Ascending aorta (tissue), 2 donors: ENCODE data around the gene ADD1. TPM values are rescaled to one million over a fixed set of nuclear protein-coding genes. Genes with fewer than 3 reads are reported as not detected.
A peak's percentile ranks its signal among the peaks of the same experiment; 100 is the strongest.

Experiments used
- DNase-seq, 2 donors: peaks; one replicate each; pipeline ENCODE4 v3.0.0-alpha.2; 2019; ENCODE audit warnings: low spot score in 2 of 2
- H3K27ac ChIP-seq, 2 donors: fragments of 200-600 bp; sonication (generic); one replicate each; pipeline ENCODE4 v1.5.1; 2016 to 2017; ENCODE audit warnings: mild to moderate bottlenecking in 1 of 2
- H3K27me3 ChIP-seq: fragments of 200-600 bp; sonication (generic); one replicate; pipeline ENCODE4 v1.5.1; 2017
- H3K36me3 ChIP-seq, 2 donors: fragments of 200-600 bp; sonication (generic); one replicate each; pipeline ENCODE4 v1.5.1; 2016
- H3K4me1 ChIP-seq, 2 donors: fragments of 200-600 bp; sonication (generic); one replicate each; pipeline ENCODE4 v1.5.1; 2016 to 2017; ENCODE audit warnings: mild to moderate bottlenecking in 1 of 2
- H3K4me3 ChIP-seq, 2 donors: fragments of 200-600 bp; sonication (generic); one replicate each; pipeline ENCODE4 v1.5.1; 2016 to 2017; ENCODE audit warnings: mild to moderate bottlenecking in 1 of 2
- H3K9me3 ChIP-seq, 2 donors: fragments of 200-600 bp; sonication (generic); one replicate each; pipeline ENCODE4 v1.5.1; 2016
- intact Hi-C: fragments of 100-400 bp; cut with DNase I; formaldehyde crosslinking; loops from one replicate; pipeline ENCODE4 v1.15.1; 2023
- total RNA-seq: library from RNA; depleted of rRNA; stranded (reverse); fragments of >200 nt; gene quantifications from one replicate; pipeline ENCODE4 v1.1.0, GENCODE V29; 2016
- TF ChIP-seq, protein P1 (sequence below), 3 experiments: fragments of 200-600 bp in 2 of 3; fragments of 450-650 bp in 1 of 3; sonication (generic) in 2 of 3; IDR thresholded peaks; one replicate each; pipeline ENCODE4 v1.5.1; 2016 to 2019; ENCODE audit warnings: antibody characterized with exemption in 3 of 3, mild to moderate bottlenecking in 1 of 3, moderate library complexity in 1 of 3

Gene ADD1
- total RNA-seq, 1 donor from 2014 or later: 261 TPM

GRCh38 chr4:2930135-2930757, 86.6 kb downstream of the ADD1 start:
- Histone ChIP-seq H3K4me1 (peaks cover 0 to 6% of the 10 kb centered on the region in 2 donors), H3K27me3 (no peaks in the 10 kb centered on the region), H3K4me3 (no peak overlapping the region), H3K27ac (peak overlapping the region in 1 of 2 donors; percentile 54), H3K36me3 (peaks cover 45 to 66% of the 10 kb centered on the region in 2 donors), H3K9me3 (no peaks in the 10 kb centered on the region)
- no peak for DNase-seq
- intact Hi-C loops: loop anchor here (10.0 kb wide), 1 partner anchor 465 kb away; the partner anchor contains the start of gene RNF4
- TF ChIP-seq, protein P1, sequence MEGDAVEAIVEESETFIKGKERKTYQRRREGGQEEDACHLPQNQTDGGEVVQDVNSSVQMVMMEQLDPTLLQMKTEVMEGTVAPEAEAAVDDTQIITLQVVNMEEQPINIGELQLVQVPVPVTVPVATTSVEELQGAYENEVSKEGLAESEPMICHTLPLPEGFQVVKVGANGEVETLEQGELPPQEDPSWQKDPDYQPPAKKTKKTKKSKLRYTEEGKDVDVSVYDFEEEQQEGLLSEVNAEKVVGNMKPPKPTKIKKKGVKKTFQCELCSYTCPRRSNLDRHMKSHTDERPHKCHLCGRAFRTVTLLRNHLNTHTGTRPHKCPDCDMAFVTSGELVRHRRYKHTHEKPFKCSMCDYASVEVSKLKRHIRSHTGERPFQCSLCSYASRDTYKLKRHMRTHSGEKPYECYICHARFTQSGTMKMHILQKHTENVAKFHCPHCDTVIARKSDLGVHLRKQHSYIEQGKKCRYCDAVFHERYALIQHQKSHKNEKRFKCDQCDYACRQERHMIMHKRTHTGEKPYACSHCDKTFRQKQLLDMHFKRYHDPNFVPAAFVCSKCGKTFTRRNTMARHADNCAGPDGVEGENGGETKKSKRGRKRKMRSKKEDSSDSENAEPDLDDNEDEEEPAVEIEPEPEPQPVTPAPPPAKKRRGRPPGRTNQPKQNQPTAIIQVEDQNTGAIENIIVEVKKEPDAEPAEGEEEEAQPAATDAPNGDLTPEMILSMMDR (IDR thresholded peaks at IDR 0.05): no peak

DNA sequence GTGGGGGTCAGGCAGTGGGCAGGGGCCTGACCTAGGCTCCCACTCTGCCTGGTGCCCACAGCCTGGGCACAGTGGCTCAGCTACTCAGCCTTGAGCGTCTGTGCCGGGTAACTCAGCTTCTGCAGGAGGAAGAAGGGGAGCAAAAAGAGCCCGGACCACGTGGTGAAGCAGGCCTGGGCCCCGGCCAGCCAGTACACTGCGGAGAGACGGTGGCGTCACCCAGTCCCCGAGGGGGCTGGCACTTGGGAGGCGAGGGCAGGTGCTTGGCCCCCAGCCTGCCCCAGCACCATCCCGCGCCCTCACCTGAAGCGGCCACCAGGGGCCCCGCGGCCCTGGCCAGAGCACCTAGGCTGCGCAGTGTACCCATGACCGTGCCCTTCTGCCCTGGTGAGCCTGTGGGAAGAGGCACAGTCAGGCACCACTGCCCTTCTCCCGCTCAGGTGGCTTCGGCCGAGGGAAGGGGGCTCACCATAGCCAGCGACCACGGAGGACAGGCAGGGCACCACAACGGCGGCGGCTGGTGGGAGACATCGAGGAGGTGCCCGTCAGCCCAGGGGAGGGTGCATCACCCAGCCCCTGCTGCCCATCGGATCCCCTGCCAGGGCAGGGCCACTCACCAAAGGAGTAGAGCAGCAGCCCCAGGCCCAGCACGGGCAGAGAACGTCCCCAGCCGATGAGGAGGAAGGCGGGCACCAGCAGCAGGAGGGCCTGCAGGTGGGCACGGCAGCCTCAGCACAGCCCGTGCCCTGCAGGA, 87.3 kb downstream of the ADD1 start:
- DNase-seq: no peak
- no peaks in the 10 kb centered on the region for H3K27me3 ChIP-seq

DNA sequence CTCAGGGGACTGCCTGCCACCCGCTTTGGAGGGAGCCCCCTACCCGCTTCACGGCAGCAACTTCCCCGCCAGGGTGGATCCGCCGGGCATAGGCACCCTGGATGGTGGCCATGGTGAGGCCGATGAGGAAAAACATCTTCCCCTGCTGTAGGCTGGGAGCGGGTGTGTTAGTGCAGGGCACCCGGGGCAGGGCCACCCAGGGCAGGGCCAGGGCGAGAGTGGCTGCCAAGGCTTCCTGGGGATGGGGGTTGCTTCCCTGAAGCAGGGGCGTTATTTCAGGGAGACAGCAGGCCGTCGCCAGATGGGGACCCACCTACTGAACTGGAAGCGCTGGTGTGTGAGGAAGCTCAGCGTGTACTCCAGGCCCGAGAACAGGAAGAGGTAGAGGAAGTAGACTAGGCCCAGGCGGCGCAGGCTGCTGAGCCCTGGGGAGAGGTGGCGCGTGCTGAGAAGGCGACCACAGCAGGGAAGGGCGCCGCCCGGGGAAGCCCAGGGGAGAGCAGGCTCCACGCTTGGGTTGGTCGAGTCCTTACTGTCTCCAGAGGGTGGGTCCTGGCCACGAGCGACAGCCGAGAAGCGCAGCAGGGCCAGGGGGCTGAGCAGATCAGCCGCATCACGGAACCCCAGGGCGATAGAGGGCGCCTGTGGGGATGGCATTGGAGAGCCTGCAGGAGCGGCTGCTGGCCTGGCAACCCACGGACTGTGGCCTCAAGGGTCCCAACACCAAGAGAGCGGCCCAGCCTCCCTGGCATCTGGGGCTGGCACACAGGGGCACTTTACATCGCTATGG, 88.1 kb downstream of the ADD1 start:
- intact Hi-C loops: loop anchor here (10.0 kb wide), 1 partner anchor 467 kb away; the partner anchor contains the start of gene RNF4
- Histone ChIP-seq H3K4me3 (no peak overlapping the region), H3K36me3 (peaks cover 33 to 52% of the 10 kb centered on the region in 2 donors), H3K9me3 (no peaks in the 10 kb centered on the region), H3K27ac (peak overlapping the region; percentile 77 to 79), H3K4me1 (peaks cover 0 to 17% of the 10 kb centered on the region in 2 donors), H3K27me3 (no peaks in the 10 kb centered on the region)
- TF ChIP-seq, protein P1 (IDR thresholded peaks at IDR 0.05): no peak
- peak in 1 of 2 donors; percentile 79 for DNase-seq

More for the DNA sequence above, 87.3 kb downstream of the ADD1 start:
- no peaks in the 10 kb centered on the region for H3K9me3 ChIP-seq
- H3K4me1 ChIP-seq: peaks cover 0 to 13% of the 10 kb centered on the region in 2 donors
- H3K27ac ChIP-seq: peak overlapping the region; percentile 54 to 79
- no peak overlapping the region for H3K4me3 ChIP-seq
- peaks cover 41 to 59% of the 10 kb centered on the region in 2 donors for H3K36me3 ChIP-seq
- TF ChIP-seq, protein P1 (IDR thresholded peaks at IDR 0.05): no peak
- intact Hi-C loops: loop anchor here (10.0 kb wide), 1 partner anchor 466 kb away; the partner anchor contains the start of gene RNF4

- intact Hi-C loops: loop anchor here (10.0 kb wide), 1 partner anchor 468 kb away; the partner anchor contains the start of gene RNF4
- Histone ChIP-seq H3K9me3 (no peaks in the 10 kb centered on the region), H3K36me3 (peaks cover 26 to 48% of the 10 kb centered on the region in 2 donors), H3K4me1 (peaks cover 0 to 20% of the 10 kb centered on the region in 2 donors), H3K4me3 (no peak overlapping the region), H3K27ac (peak overlapping the region; percentile 77 to 79), H3K27me3 (no peaks in the 10 kb centered on the region)
- TF ChIP-seq, protein P1 (IDR thresholded peaks at IDR 0.05): no peak
- DNase-seq: no peak
Measured at GRCh38 chr4:2932321-2932950, 88.8 kb downstream of the ADD1 start.
